SH-SY5Y (cell line): ENCODE data around the gene MRPL55.

ENCODE experiments used
- GATA2 ChIP-seq: IDR thresholded peaks from 2 replicates; pipeline ENCODE4 v1.6.1; 2011; ENCODE audit warnings: mild to moderate bottlenecking, low read depth, low read length
- GATA3 ChIP-seq: IDR thresholded peaks from 2 replicates; pipeline ENCODE4 v1.6.1; 2011; ENCODE audit warnings: low read depth, mild to moderate bottlenecking, low read length, moderate library complexity

DNA sequence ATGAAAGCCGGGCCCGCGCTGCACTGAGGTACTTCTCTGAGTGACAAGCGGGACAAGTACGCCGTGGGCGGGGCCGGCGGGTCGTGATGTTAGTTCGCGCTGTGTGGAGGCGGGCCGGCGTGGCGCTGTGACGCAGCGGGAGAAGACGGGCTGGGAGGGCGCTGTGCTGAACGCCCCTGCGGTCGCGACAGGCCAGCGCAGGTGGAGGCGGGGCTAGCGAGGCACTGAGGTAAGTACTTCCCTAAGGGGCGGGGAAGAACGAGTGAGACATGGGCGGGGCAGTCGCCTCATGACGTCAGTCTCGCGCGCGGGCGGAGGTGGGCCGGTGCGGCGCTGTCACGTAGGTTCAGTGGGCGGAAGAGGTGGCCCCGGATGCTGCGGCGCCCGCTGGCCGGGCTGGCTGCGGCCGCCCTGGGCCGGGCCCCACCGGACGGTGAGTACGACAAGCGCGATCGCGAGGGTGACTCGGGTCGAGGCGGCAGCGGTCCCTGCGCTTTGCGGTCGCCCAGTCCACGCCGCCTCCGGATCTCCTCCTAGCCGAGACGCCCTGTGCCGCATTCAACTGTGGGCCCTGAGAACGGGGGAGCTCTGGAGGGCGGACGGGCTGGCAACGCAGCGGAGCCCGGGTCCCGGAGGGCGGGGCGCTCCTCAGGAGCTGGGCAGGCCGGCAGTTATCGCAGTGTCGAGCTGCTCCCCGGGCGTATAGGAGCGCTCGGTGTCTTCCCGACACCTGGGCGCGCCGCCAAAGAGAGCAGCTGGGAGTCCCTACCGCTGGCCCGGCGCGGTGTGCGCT lies 31.0 kb upstream of the MRPL55 start, which contains the start of gene GUK1:
- TF ChIP-seq GATA2 (no peak), GATA3 (no peak)
